ENCODE data around the gene RGS14.

The RGS14 gene

GRCh38 chr5:177332031-177332895, 25.5 kb upstream of the RGS14 start:
- H3K9ac ChIP-seq: peak overlapping the region in 9 of 11 experiments; percentile 52 to 83 (median 75); a peak in 19 of 22 replicates
- H3K36me3 ChIP-seq: peaks cover 36 to 78% (median 59%) of the 10 kb centered on the region in 11 experiments
- H3K4me1 ChIP-seq: peaks cover 75 to 100% (median 97%) of the 10 kb centered on the region in 10 experiments
- no peaks in the 10 kb centered on the region for H3K27me3 ChIP-seq
- peak overlapping the region in 7 of 10 experiments; percentile 2 to 55 (median 27); a peak in 10 of 20 replicates for H3K4me3 ChIP-seq
- peak overlapping the region in 9 of 11 experiments; percentile 44 to 92 (median 83); a peak in 18 of 22 replicates for H3K27ac ChIP-seq
- no peaks in the 10 kb centered on the region for H3K9me3 ChIP-seq (replicated peaks in 1 of 11)
- no peak for TF ChIP-seq Cebpa-rat (IDR thresholded peaks at IDR 0.05)
- peaks cover 0 to 100% (median 50%) of the 10 kb centered on the region in 11 experiments; a peak in 19 of 22 replicates for H4K20me1 ChIP-seq
- peak overlapping the region; percentile 74 to 98 (median 90) for H3K4me2 ChIP-seq

GRCh38 chr5:177332896-177333260, 24.8 kb upstream of the RGS14 start:
- Histone ChIP-seq H3K27ac (peak overlapping the region in 9 of 11 experiments; percentile 44 to 92 (median 83); a peak in 18 of 22 replicates), H4K20me1 (peaks cover 3 to 100% (median 57%) of the 10 kb centered on the region in 11 experiments; a peak in 20 of 22 replicates), H3K4me3 (peak overlapping the region in 6 of 10 experiments; percentile 2 to 55 (median 26); a peak in 10 of 20 replicates), H3K27me3 (no peaks in the 10 kb centered on the region), H3K4me1 (peaks cover 69 to 100% (median 97%) of the 10 kb centered on the region in 10 experiments), H3K4me2 (peak overlapping the region; percentile 74 to 98 (median 90)), H3K9me3 (replicated peaks in 1 of 11) (no peaks in the 10 kb centered on the region), H3K36me3 (peaks cover 42 to 84% (median 66%) of the 10 kb centered on the region in 11 experiments), H3K9ac (peak overlapping the region in 9 of 11 experiments; percentile 52 to 83 (median 75); a peak in 17 of 22 replicates)
- TF ChIP-seq Cebpa-rat (IDR thresholded peaks at IDR 0.05): no peak

GRCh38 chr5:177333420-177334154, 24.1 kb upstream of the RGS14 start:
- peaks cover 45 to 91% (median 71%) of the 10 kb centered on the region in 11 experiments for H3K36me3 ChIP-seq

GRCh38 chr5:177334155-177334551, 23.6 kb upstream of the RGS14 start:
- Histone ChIP-seq H3K27me3 (no peaks in the 10 kb centered on the region), H4K20me1 (peaks cover 15 to 100% (median 69%) of the 10 kb centered on the region in 11 experiments; a peak in 21 of 22 replicates), H3K27ac (peak overlapping the region in 9 of 11 experiments; percentile 2 to 92 (median 83); a peak in 16 of 22 replicates), H3K9me3 (replicated peaks in 1 of 11) (no peaks in the 10 kb centered on the region), H3K4me2 (peak overlapping the region; percentile 58 to 98 (median 90)), H3K36me3 (peaks cover 45 to 94% (median 72%) of the 10 kb centered on the region in 11 experiments), H3K4me1 (peaks cover 71 to 100% (median 98%) of the 10 kb centered on the region in 10 experiments), H3K9ac (peak overlapping the region in 8 of 11 experiments; percentile 55 to 83 (median 76); a peak in 15 of 22 replicates), H3K4me3 (peak overlapping the region in 4 of 10 experiments; percentile 26 to 55 (median 33); a peak in 7 of 20 replicates)
- TF ChIP-seq Cebpa-rat (IDR thresholded peaks at IDR 0.05): no peak

More at GRCh38 chr5:177333420-177334154, 24.1 kb upstream of the RGS14 start:
- H4K20me1 ChIP-seq: peaks cover 10 to 100% (median 64%) of the 10 kb centered on the region in 11 experiments; a peak in 21 of 22 replicates
- H3K4me1 ChIP-seq: peaks cover 68 to 100% (median 97%) of the 10 kb centered on the region in 10 experiments
- peak overlapping the region in 8 of 11 experiments; percentile 55 to 83 (median 76); a peak in 16 of 22 replicates for H3K9ac ChIP-seq
- peak in 1 of 11 experiments; percentile 21; a peak in 1 of 22 replicates for TF ChIP-seq Cebpa-rat (IDR thresholded peaks at IDR 0.05)
- H3K4me2 ChIP-seq: peak overlapping the region; percentile 74 to 98 (median 90)
- peak overlapping the region in 9 of 11 experiments; percentile 2 to 92 (median 83); a peak in 16 of 22 replicates for H3K27ac ChIP-seq
- no peaks in the 10 kb centered on the region for H3K27me3 ChIP-seq
- peak overlapping the region in 5 of 10 experiments; percentile 21 to 55 (median 29); a peak in 7 of 20 replicates for H3K4me3 ChIP-seq
- no peaks in the 10 kb centered on the region for H3K9me3 ChIP-seq (replicated peaks in 1 of 11)

- Histone ChIP-seq H3K36me3 (peaks cover 45 to 94% (median 72%) of the 10 kb centered on the region in 11 experiments), H3K27ac (peak overlapping the region in 8 of 11 experiments; percentile 75 to 92 (median 84); a peak in 15 of 22 replicates), H3K4me3 (peak overlapping the region in 2 of 10 experiments; percentile 26 to 29; a peak in 4 of 20 replicates), H3K4me2 (peak overlapping the region; percentile 58 to 98 (median 90)), H4K20me1 (peaks cover 22 to 100% (median 77%) of the 10 kb centered on the region in 11 experiments; a peak in 21 of 22 replicates), H3K9ac (peak overlapping the region in 8 of 11 experiments; percentile 55 to 83 (median 76); a peak in 15 of 22 replicates), H3K27me3 (no peaks in the 10 kb centered on the region), H3K4me1 (peaks cover 80 to 100% (median 100%) of the 10 kb centered on the region in 10 experiments), H3K9me3 (replicated peaks in 1 of 11) (no peaks in the 10 kb centered on the region)
- no peak for TF ChIP-seq Cebpa-rat (IDR thresholded peaks at IDR 0.05)
These were observed 22.7 kb upstream of the RGS14 start for GRCh38 chr5:177334781-177335700.

- Histone ChIP-seq H3K4me2 (peak overlapping the region; percentile 58 to 98 (median 90); a peak in 21 of 22 replicates), H3K4me1 (peaks cover 85 to 100% (median 98%) of the 10 kb centered on the region in 10 experiments), H3K36me3 (peaks cover 45 to 88% (median 67%) of the 10 kb centered on the region in 11 experiments)
These were observed 22.0 kb upstream of the RGS14 start for GRCh38 chr5:177335701-177336065.

GRCh38 chr5:177336112-177336511, 21.6 kb upstream of the RGS14 start:
- H3K27me3 ChIP-seq: no peaks in the 10 kb centered on the region

More at GRCh38 chr5:177335701-177336065, 22.0 kb upstream of the RGS14 start:
- Histone ChIP-seq H3K4me3 (no peak overlapping the region; a peak in 2 of 20 replicates), H3K27ac (peak overlapping the region in 8 of 11 experiments; percentile 37 to 92 (median 84); a peak in 15 of 22 replicates), H3K9me3 (replicated peaks in 1 of 11) (no peaks in the 10 kb centered on the region), H3K27me3 (no peaks in the 10 kb centered on the region), H3K9ac (peak overlapping the region in 8 of 11 experiments; percentile 55 to 83 (median 76); a peak in 13 of 22 replicates), H4K20me1 (peaks cover 22 to 100% (median 79%) of the 10 kb centered on the region in 11 experiments; a peak in 21 of 22 replicates)
- TF ChIP-seq Cebpa-rat (IDR thresholded peaks at IDR 0.05): no peak

More at GRCh38 chr5:177336112-177336511, 21.6 kb upstream of the RGS14 start:
- Histone ChIP-seq H3K27ac (peak overlapping the region in 7 of 11 experiments; percentile 37 to 92 (median 85); a peak in 13 of 22 replicates), H3K9ac (peak overlapping the region in 8 of 11 experiments; percentile 55 to 83 (median 76); a peak in 14 of 22 replicates), H3K4me1 (peaks cover 85 to 96% (median 94%) of the 10 kb centered on the region in 10 experiments), H3K9me3 (replicated peaks in 1 of 11) (no peaks in the 10 kb centered on the region), H4K20me1 (peaks cover 22 to 96% (median 79%) of the 10 kb centered on the region in 11 experiments; a peak in 21 of 22 replicates), H3K4me2 (peak overlapping the region; percentile 17 to 98 (median 90); a peak in 20 of 22 replicates), H3K36me3 (peaks cover 46 to 84% (median 69%) of the 10 kb centered on the region in 11 experiments), H3K4me3 (no peak overlapping the region)
- no peak for TF ChIP-seq Cebpa-rat (IDR thresholded peaks at IDR 0.05)

Measured in BLaER1 treated with 17β-estradiol and CSF1 and Interleukin-3, amounts not matched to agents 10 nM and 100 nM (cell line).